K562 (cell line): ENCODE data around the gene DNMT3L. TPM values are rescaled to one million over a fixed set of nuclear protein-coding genes. Genes with fewer than 3 reads are reported as not detected.

Source experiments
- ATAC-seq: fragments of 200-7000 bp; cut with Tn5 transposase; 3 replicates; pipeline ENCODE4 v1.9.1; 2020; ENCODE audit warnings: moderate library complexity
- BruUV-seq: library from RNA; stranded (reverse); fragments of 400-500 nt; replicated peaks from 2 replicates; lab custom pipeline; 2021; lab: Mats Ljungman, UMichigan
- CTCF ChIA-PET: fragments of 300-600 bp; formaldehyde crosslinking; extraction: SDS; loops from one replicate; lab custom pipeline; 2021; ENCODE audit warnings: low intra/inter-chr PET ratio; lab: Yijun Ruan, JAX
- POLR2A ChIA-PET: fragments of 300-600, 350-650 bp; sonication (Branson Sonifier 250); formaldehyde crosslinking; extraction: SDS; loops from one replicate; lab custom pipeline; 2021; ENCODE audit warnings: antibody characterized with exemption, inconsistent platforms; lab: Yijun Ruan, JAX
- DNase-seq, 4 experiments: peaks; one replicate each; pipeline versions ENCODE4 v3.0.0 to v3.0.0-alpha.2; 2011 to 2018; ENCODE audit warnings: low spot score in 3 of 4, mixed read lengths in 3 of 4; ENCODE audit errors: extremely low read depth in 1 of 4
- FAIRE-seq: peaks from 2 replicates; lab custom pipeline; 2011; peaks lifted over from hg19 to GRCh38; lab: Jason Lieb, UNC
- H2AFZ ChIP-seq: 2 replicates; pipeline ENCODE4 v1.6.0; 2011; ENCODE audit warnings: low read depth, low read length, control low read depth, inconsistent platforms
- H3K27ac ChIP-seq: fragments of 200-600 bp; 3 replicates; pipeline ENCODE4 v1.8.0; 2011; ENCODE audit warnings: low read depth, mild to moderate bottlenecking, control low read depth, inconsistent platforms, low read length, moderate library complexity, mixed read lengths; ENCODE audit errors: extremely low read depth
- H3K27me3 ChIP-seq, 2 experiments: fragments of 300-600 bp in 1 of 2; 2 replicates in 1 of 2; 3 replicates in 1 of 2; pipeline versions ENCODE4 v1.6.0 to v1.8.0; 2011; ENCODE audit warnings: inconsistent platforms in 2 of 2, low read length in 2 of 2, mild to moderate bottlenecking in 1 of 2, mixed read lengths in 1 of 2, moderate library complexity in 1 of 2; ENCODE audit not compliant: control insufficient read depth in 2 of 2, insufficient read depth in 2 of 2
- H3K36me3 ChIP-seq: fragments of 300-600 bp; 3 replicates; pipeline ENCODE4 v1.8.0; 2011; ENCODE audit warnings: mild to moderate bottlenecking, low read length, inconsistent platforms; ENCODE audit not compliant: control insufficient read depth, insufficient read depth
- H3K4me1 ChIP-seq, 2 experiments: fragments of 200-600 bp in 1 of 2; replicated peaks in 1 of 2; 2 replicates in 1 of 2; 3 replicates in 1 of 2; pipeline versions ENCODE4 v1.5.1 to v1.8.0; 2011; ENCODE audit warnings: inconsistent platforms in 2 of 2, low read length in 2 of 2, mild to moderate bottlenecking in 1 of 2, mixed read lengths in 1 of 2, moderate library complexity in 1 of 2; ENCODE audit not compliant: control insufficient read depth in 2 of 2, insufficient read depth in 2 of 2
- H3K4me2 ChIP-seq: 2 replicates; pipeline ENCODE4 v1.6.1; 2011; ENCODE audit warnings: low read length, control low read depth, inconsistent platforms, mixed read lengths; ENCODE audit not compliant: insufficient read depth
- H3K4me3 ChIP-seq: fragments of 200-600 bp; sonication (generic), shearing (Covaris generic); 2 replicates; pipeline ENCODE4 v1.5.1; 2016; ENCODE audit warnings: control low read depth, inconsistent platforms
- H3K79me2 ChIP-seq: fragments of 200-600 bp; 3 replicates; pipeline ENCODE4 v1.8.0; 2011; ENCODE audit warnings: low read length, inconsistent platforms; ENCODE audit not compliant: control insufficient read depth, insufficient read depth
- H3K9ac ChIP-seq, 2 experiments: 2 replicates each; pipeline versions ENCODE4 v1.6.0 to v1.6.1; 2011; ENCODE audit warnings: low read depth in 2 of 2, low read length in 2 of 2, control low read depth in 1 of 2, inconsistent platforms in 1 of 2, mild to moderate bottlenecking in 1 of 2, mixed read lengths in 1 of 2; ENCODE audit not compliant: insufficient read depth in 1 of 2
- H3K9me1 ChIP-seq: one replicate; pipeline ENCODE4 v1.6.0; 2011; ENCODE audit warnings: inconsistent platforms, mild to moderate bottlenecking, low read length, moderate library complexity; ENCODE audit not compliant: control insufficient read depth, insufficient read depth
- H3K9me3 ChIP-seq: replicated peaks from 2 replicates; pipeline ENCODE4 v1.5.1; 2011; ENCODE audit warnings: low read depth, low read length, inconsistent platforms; ENCODE audit not compliant: control insufficient read depth, insufficient read depth
- H4K20me1 ChIP-seq: replicated peaks from 2 replicates; pipeline ENCODE4 v1.6.1; 2011; ENCODE audit warnings: low read length, inconsistent platforms, mixed read lengths; ENCODE audit not compliant: control insufficient read depth, insufficient read depth
- ELF2 ChIP-seq: fragments of 250-450 bp; sonication (Bioruptor Pico); IDR thresholded peaks from 2 replicates; pipeline ENCODE4 v1.5.0; 2021; ENCODE audit warnings: mild to moderate bottlenecking
- HCFC1 ChIP-seq: IDR thresholded peaks from 2 replicates; pipeline ENCODE4 v1.6.1; 2012; ENCODE audit warnings: low read depth, low read length, improper control_type of control experiment
- KAT7 ChIP-seq: sonication (generic); formaldehyde crosslinking; IDR thresholded peaks from 2 replicates; pipeline ENCODE4 v1.8.0; 2022; ENCODE audit warnings: missing genetic modification reagents, mild to moderate bottlenecking, borderline replicate concordance
- KLF10 ChIP-seq: fragments of 250-450 bp; sonication (Bioruptor Pico); IDR thresholded peaks from 2 replicates; pipeline ENCODE4 v1.6.1; 2021; ENCODE audit warnings: matching md5 sums
- LCOR ChIP-seq: sonication (generic); formaldehyde crosslinking; IDR thresholded peaks from 2 replicates; pipeline ENCODE4 v1.8.0; 2022; ENCODE audit warnings: mild to moderate bottlenecking, missing genetic modification reagents
- NR2F6 ChIP-seq: fragments of 450-650 bp; formaldehyde crosslinking; IDR thresholded peaks from 2 replicates; pipeline ENCODE4 v1.4.0; 2020; ENCODE audit warnings: mild to moderate bottlenecking
- POLR2G ChIP-seq: fragments of 200-400 bp; formaldehyde crosslinking; IDR thresholded peaks from 2 replicates; pipeline ENCODE4 v1.6.1; 2017; ENCODE audit warnings: low read depth, mild to moderate bottlenecking, antibody characterized with exemption, low read length, moderate library complexity
- RUNX1 ChIP-seq: sonication (generic); IDR thresholded peaks from 2 replicates; pipeline ENCODE4 v1.6.1; 2016; ENCODE audit warnings: antibody characterized with exemption, low read depth
- SIRT6 ChIP-seq: IDR thresholded peaks from one replicate; pipeline ENCODE4 v1.6.1; 2012; ENCODE audit warnings: low read depth, mild to moderate bottlenecking, control low read depth, inconsistent platforms, low read length, moderate library complexity
- SMARCC2 ChIP-seq: fragments of 450-650 bp; IDR thresholded peaks from 2 replicates; pipeline ENCODE4 v1.6.1; 2017; ENCODE audit warnings: antibody characterized with exemption, moderate library complexity, mild to moderate bottlenecking, low read depth
- SRSF1 ChIP-seq: fragments of 200-400 bp; formaldehyde crosslinking; IDR thresholded peaks from 2 replicates; pipeline ENCODE4 v1.6.1; 2017; ENCODE audit warnings: mild to moderate bottlenecking, low read depth, low read length, moderate library complexity
- TRIM28 ChIP-seq: fragments of 450-650 bp; IDR thresholded peaks from 2 replicates; pipeline ENCODE4 v1.6.1; 2017
- ZBTB8A ChIP-seq: fragments of 450-650 bp; IDR thresholded peaks from 2 replicates; pipeline ENCODE4 v1.6.1; 2018; ENCODE audit warnings: mild to moderate bottlenecking, moderate library complexity; ENCODE audit not compliant: partially characterized antibody
- ZNF121 ChIP-seq: sonication (generic); formaldehyde crosslinking; conservative IDR thresholded peaks from 2 replicates; pipeline ENCODE4 v1.8.0; 2022; ENCODE audit warnings: missing genetic modification reagents
- WGBS: fragments of 100-300 bp; shearing (Covaris generic); methylation state at CpG from one replicate; pipeline ENCODE4 v1.1.6; 2016; ENCODE audit warnings: low coverage, mixed read lengths; ENCODE audit not compliant: insufficient coverage; ENCODE audit errors: missing lambda C conversion rate; 5-methylcytosine and 5-hydroxymethylcytosine counted together
- in situ Hi-C: fragments of 300-500 bp; cut with MboI; formaldehyde crosslinking; loops from 4 replicates; pipeline ENCODE4 v1.15.0; 2018; ENCODE audit warnings: inconsistent platforms, mixed read lengths
- intact Hi-C: fragments of 100-400 bp; cut with micrococcal nuclease; formaldehyde crosslinking; loops from 2 replicates; pipeline ENCODE4 v1.14.2; 2022
- polyA plus RNA-seq, 8 experiments: library from polyadenylated mRNA; depleted of rRNA in 4 of 8; stranded (reverse) in 5 of 8; unstranded in 3 of 8; fragments of >200 nt; fragmentation: Nextera tagmentation in 2 of 8; fragmentation: Illumina TruSeq in 1 of 8; extraction: Ambion mirVana in 2 of 8; extraction: Trizol in 1 of 8; gene quantifications; 2 replicates each; pipeline versions ENCODE4 v1.2.1 to v1.2.3, GENCODE V29; 2011 to 2014; ENCODE audit warnings: inconsistent platforms in 1 of 8, missing spikeins in 1 of 8
- total RNA-seq, 7 experiments: library from RNA; depleted of rRNA in 6 of 7; stranded (reverse); fragments of >200 nt in 6 of 7; fragmentation: Illumina TruSeq in 2 of 7; extraction: Trizol in 2 of 7; gene quantifications; 2 replicates each; pipeline versions ENCODE4 v1.2.1 to v1.2.3, GENCODE V29; 2011 to 2021; ENCODE audit warnings: low replicate concordance in 1 of 7
- TF ChIP-seq, protein P1 (sequence below): fragments of 250-450 bp; sonication (Bioruptor Pico); IDR thresholded peaks from 2 replicates; pipeline ENCODE4 v1.8.0; 2021; ENCODE audit warnings: mild to moderate bottlenecking, moderate library complexity
- TF ChIP-seq, protein P2 (sequence below), 2 experiments: fragments of 250-450 bp in 1 of 2; fragments of 450-650 bp in 1 of 2; sonication (Bioruptor Pico) in 1 of 2; IDR thresholded peaks; 2 replicates each; pipeline versions ENCODE4 v1.6.1 to v1.8.0; 2016 to 2021; ENCODE audit warnings: mild to moderate bottlenecking in 2 of 2, moderate library complexity in 2 of 2, missing compliant biosample characterization in 1 of 2, missing genetic modification characterization in 1 of 2
- TF ChIP-seq, protein P3 (sequence below): fragments of 250-450 bp; sonication (Bioruptor Pico); IDR thresholded peaks from 2 replicates; pipeline ENCODE4 v1.5.0; 2021
- TF ChIP-seq, protein P4 (sequence below): fragments of 250-450 bp; sonication (Bioruptor Pico); IDR thresholded peaks from 2 replicates; pipeline ENCODE4 v1.9.0; 2021; ENCODE audit warnings: mild to moderate bottlenecking

The DNMT3L gene
- total and polyA plus RNA-seq, 9 of the 15 experiments (the other 6 are each of a cell fraction or from before 2014, with no cell fraction given) = 0.08 TPM; not detected in 8

DNA sequence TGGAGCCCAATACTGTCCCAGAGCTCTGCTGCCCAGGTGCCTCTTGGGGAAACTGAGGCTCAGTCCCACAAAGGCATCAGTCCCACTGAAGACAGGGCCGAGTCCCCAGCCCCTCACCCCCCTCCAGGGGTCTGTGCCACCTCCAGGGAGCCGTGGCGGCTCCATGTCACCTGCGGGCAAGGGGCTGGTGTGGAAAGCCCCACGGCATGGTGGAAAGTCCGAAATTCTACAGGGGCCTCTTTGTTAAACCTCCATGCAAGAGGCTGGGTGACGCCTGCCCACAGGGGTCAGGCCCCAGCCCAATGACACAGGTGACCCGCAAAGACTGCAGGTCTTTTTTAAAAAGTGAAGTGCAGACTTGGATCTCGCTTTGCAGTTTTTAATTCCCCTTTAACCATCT, 20.7 kb upstream of the DNMT3L start (continued):
- TF ChIP-seq, protein P1, sequence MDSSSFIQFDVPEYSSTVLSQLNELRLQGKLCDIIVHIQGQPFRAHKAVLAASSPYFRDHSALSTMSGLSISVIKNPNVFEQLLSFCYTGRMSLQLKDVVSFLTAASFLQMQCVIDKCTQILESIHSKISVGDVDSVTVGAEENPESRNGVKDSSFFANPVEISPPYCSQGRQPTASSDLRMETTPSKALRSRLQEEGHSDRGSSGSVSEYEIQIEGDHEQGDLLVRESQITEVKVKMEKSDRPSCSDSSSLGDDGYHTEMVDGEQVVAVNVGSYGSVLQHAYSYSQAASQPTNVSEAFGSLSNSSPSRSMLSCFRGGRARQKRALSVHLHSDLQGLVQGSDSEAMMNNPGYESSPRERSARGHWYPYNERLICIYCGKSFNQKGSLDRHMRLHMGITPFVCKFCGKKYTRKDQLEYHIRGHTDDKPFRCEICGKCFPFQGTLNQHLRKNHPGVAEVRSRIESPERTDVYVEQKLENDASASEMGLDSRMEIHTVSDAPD (CRISPR knock-in tag) = no peak
- TF ChIP-seq, protein P2, sequence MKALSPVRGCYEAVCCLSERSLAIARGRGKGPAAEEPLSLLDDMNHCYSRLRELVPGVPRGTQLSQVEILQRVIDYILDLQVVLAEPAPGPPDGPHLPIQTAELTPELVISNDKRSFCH (CRISPR knock-in tag; IDR thresholded peaks at IDR 0.05) = no peak
- TF ChIP-seq, protein P2 (tag; IDR thresholded peaks at IDR 0.05) = no peak
- TF ChIP-seq HCFC1 = no peak
- no peak for TF ChIP-seq KLF10 (CRISPR knock-in tag)
- no peak for TF ChIP-seq TRIM28
- TF ChIP-seq, all 486 proteins: peak for 0

DNA sequence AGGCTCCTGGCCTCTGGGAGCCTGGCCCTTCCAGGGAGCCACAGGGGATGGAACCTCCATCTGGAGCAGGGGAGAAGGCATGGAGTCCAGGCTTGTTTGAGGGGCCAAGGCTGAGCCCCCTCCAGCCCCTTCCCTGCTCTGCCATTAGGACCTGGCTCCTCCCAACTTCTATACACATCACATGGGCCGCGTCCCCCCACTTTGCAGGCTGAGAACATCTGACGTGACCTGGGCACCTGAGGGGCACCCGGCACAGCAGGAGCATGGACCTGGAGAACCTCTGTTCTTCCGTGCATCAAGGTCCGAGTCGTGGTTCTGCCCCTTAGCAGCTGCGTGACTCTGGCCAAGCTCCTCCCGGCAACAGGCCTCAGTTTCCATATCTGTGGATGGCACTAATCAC, 20.1 kb upstream of the DNMT3L start:
- no peak for FAIRE-seq
- TF ChIP-seq LCOR (CRISPR knock-in tag) = no peak
- no peak for TF ChIP-seq SIRT6
- no peak for TF ChIP-seq SRSF1
- no peak for TF ChIP-seq SMARCC2
- TF ChIP-seq KAT7 (CRISPR knock-in tag) = no peak
- TF ChIP-seq, protein P3, sequence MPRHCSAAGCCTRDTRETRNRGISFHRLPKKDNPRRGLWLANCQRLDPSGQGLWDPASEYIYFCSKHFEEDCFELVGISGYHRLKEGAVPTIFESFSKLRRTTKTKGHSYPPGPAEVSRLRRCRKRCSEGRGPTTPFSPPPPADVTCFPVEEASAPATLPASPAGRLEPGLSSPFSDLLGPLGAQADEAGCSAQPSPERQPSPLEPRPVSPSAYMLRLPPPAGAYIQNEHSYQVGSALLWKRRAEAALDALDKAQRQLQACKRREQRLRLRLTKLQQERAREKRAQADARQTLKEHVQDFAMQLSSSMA = no peak
- TF ChIP-seq NR2F6 = no peak
- TF ChIP-seq POLR2G = no peak
- TF ChIP-seq ZNF121 = no peak
- TF ChIP-seq RUNX1 = no peak
- no peak for TF ChIP-seq ELF2 (CRISPR knock-in tag)
- no peak for TF ChIP-seq ZBTB8A
- TF ChIP-seq, protein P4, sequence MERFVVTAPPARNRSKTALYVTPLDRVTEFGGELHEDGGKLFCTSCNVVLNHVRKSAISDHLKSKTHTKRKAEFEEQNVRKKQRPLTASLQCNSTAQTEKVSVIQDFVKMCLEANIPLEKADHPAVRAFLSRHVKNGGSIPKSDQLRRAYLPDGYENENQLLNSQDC (CRISPR knock-in tag) = no peak

More for the DNA sequence above, 20.1 kb upstream of the DNMT3L start:
- H3K9me3 ChIP-seq = no peaks in the 10 kb centered on the region
- H3K79me2 ChIP-seq = no peaks in the 10 kb centered on the region
- no peaks in the 10 kb centered on the region for H3K9me1 ChIP-seq
- ATAC-seq (no peak; the same call in 2 of the 3 replicates), DNase-seq (no peak)
- intact Hi-C loops (no loop called here), in situ Hi-C loops (loop anchor here (25.0 kb wide), 1 partner anchor 120 kb away; no protein-coding TSS in a partner anchor)
- 16% methylated on average over 9 of the region's 9 CpGs for whole genome bisulfite sequencing
- H3K27me3 ChIP-seq = peaks cover 48 to 70% of the 10 kb centered on the region in 2 experiments
- no peak overlapping the region for H3K9ac ChIP-seq
- no TSS peak for BruUV-seq
- POLR2A ChIA-PET = interaction anchor here (0.6 to 1.8 kb wide), 2 partner anchors 14 to 160 kb away, joined by 3 to 4 read pairs; no protein-coding TSS in a partner anchor
- H3K4me2 ChIP-seq = no peak overlapping the region
- no peaks in the 10 kb centered on the region for H3K36me3 ChIP-seq
- peaks cover 13% of the 10 kb centered on the region for H4K20me1 ChIP-seq
- H3K4me3 ChIP-seq = no peak overlapping the region
- CTCF ChIA-PET = no interaction called here
- peaks cover 0 to 25% of the 10 kb centered on the region in 2 experiments; a peak in 2 of 5 replicates for H3K4me1 ChIP-seq
- H3K27ac ChIP-seq = no peak overlapping the region
- H2AFZ ChIP-seq = no peak overlapping the region
